VCaP (cell line): ENCODE measurements around the gene PSME3IP1.
"Not testable (repeated sequence)": the region's sequence is repeated elsewhere in the genome, so short reads cannot be mapped to it uniquely, and the experiment has no call there.

ENCODE experiments used
- H3K27ac ChIP-seq: fragments of 450-650 bp; 2 replicates; pipeline ENCODE4 v1.5.1; 2017
- CTCF ChIP-seq: fragments of 450-650 bp; conservative IDR thresholded peaks from 2 replicates; pipeline ENCODE4 v1.5.1; 2017; ENCODE audit warnings: mild to moderate bottlenecking, moderate library complexity

The PSME3IP1 gene

GRCh38 chr16:57115168-57115513 is 70.7 kb downstream of the PSME3IP1 start:
- H3K27ac ChIP-seq, result no peak overlapping the region
- no peak for TF ChIP-seq CTCF

- no peak for TF ChIP-seq CTCF
- no peak overlapping the region for H3K27ac ChIP-seq
These were observed 72.2 kb downstream of the PSME3IP1 start for GRCh38 chr16:57113664-57114063.

- TF ChIP-seq CTCF, result no peak
- H3K27ac ChIP-seq, result no peak overlapping the region
These were observed 72.8 kb downstream of the PSME3IP1 start for GRCh38 chr16:57113042-57113453.

- H3K27ac ChIP-seq, result no peak overlapping the region
- TF ChIP-seq CTCF, result no peak
These were observed 73.3 kb downstream of the PSME3IP1 start for GRCh38 chr16:57112403-57113041.

GRCh38 chr16:57111420-57111819 is 74.4 kb downstream of the PSME3IP1 start:
- no peak overlapping the region for H3K27ac ChIP-seq
- no peak for TF ChIP-seq CTCF

GRCh38 chr16:57110937-57111336 is 74.9 kb downstream of the PSME3IP1 start:
- no peak for TF ChIP-seq CTCF
- H3K27ac ChIP-seq, result no peak overlapping the region

GRCh38 chr16:57109259-57110105 is 76.4 kb downstream of the PSME3IP1 start:
- H3K27ac ChIP-seq, result not testable (repeated sequence)

GRCh38 chr16:57108432-57108831 is 77.4 kb downstream of the PSME3IP1 start:
- no peak overlapping the region for H3K27ac ChIP-seq
- TF ChIP-seq CTCF, result no peak
